HG02678 (cell line): ENCODE data around the gene CORO7.
A peak's percentile ranks its signal among the peaks of the same experiment; 100 is the strongest.

Experiments used
- ATAC-seq: cut with Tn5 transposase; IDR thresholded peaks from one replicate; pipeline ENCODE4 v1.9.1; 2021; ENCODE audit warnings: mild to moderate bottlenecking, moderate library complexity; ENCODE audit not compliant: unreplicated experiment

CORO7 gene

DNA sequence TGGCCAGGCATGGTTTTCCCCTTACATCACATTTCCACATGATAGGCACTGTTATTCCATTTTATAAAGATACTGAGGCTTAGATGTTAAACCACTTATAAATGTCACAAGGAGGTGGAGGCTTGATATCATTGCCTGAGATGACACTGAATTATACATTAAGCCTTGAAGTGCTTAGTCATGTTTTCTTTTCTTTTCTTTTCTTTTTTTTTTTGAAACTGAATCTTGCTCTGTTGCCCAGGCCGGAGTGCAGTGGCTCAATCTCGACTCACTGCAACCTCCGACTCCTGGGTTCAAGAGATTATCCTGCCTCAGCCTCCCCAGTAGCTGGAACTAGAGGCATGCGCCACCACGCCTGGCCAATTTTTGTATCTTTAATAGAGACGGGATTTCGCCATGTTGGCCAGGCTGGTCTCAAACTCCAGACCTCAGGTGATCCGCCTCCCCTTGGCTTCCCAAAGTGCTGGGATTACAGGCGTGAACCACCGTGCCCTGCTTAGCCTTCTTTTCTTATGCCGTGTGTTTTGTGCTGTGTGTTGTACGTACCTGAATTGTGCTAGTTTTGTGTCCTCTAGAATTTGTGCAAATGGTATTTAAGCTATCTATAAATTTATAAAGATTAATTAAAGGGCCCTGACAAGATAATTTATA, 10.5 kb upstream of the CORO7 start:
- ATAC-seq: no peak

- peak; percentile 23 for ATAC-seq
These were observed 9.8 kb upstream of the CORO7 start for GRCh38 chr16:4426021-4426684.

- ATAC-seq: peak; percentile 86
These were observed 9.1 kb upstream of the CORO7 start, which contains the start of gene DNAJA3 for GRCh38 chr16:4425378-4426020. Gene DNAJA3 (plus strand): TSS chr16:4425868. CDS start chr16:4425882, 14 bp downstream.

GRCh38 chr16:4420505-4421105, 4.2 kb upstream of the CORO7 start:
- ATAC-seq: no peak

DNA sequence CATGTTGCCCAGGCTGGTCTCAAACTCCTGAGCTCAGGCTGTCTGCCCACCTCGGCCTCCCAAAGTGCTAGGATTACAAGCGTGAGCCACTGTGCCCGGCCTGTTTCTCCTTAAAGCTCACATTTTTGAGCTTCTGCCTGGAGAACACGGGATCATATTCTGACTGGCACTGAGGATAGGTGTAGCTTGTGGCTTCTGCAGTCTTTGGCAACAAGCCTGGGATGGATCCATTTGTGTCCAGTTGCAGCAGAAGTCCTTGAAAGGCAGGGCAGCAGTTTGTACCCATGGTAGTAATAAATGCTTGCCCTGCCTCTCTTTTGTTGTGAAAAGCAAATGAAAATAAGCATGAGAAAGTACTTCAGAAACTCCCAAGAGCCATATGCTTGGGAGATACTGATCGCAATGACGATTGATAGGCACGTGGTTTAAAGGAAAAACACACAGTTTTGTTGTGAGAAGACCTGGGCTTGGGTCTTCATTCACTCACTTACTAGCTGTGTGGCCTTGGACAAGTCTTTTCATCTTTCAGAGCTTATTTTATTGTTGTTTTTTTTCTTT, 3.1 kb upstream of the CORO7 start:
- ATAC-seq: no peak

DNA sequence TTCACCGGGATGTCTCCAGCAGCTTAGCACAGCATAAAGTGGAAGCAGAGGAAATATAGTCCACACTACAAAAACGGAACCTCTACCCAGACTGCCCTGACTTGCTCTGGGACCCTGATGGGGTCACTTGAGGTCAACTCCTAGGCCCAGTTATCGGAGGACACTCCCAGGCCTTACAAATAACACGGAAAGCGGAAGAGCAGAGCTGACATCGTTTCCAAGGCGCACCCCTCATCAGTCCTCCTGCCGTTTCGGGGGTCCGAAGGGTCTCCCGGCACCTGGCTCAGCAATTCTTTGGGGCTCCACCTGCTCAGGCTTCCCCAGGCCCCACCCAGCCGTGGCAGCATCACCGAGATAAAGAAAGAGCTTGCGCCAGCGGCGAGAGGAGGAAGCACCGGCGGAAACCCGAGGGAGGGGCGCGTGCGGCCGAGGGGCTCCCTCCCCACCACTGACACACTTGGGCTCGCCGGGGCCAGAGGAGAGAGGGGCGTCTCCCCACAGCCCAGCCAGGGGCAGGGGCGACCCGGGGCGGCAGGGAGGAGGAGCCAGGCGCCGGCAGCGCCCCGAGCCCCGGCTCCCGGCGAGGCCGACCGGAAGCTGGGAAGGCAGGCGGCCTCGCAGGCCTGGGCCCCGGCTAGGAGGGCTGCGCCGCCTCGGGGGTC, 727 bp downstream of the CORO7 start:
- peak; percentile 16 for ATAC-seq

DNA sequence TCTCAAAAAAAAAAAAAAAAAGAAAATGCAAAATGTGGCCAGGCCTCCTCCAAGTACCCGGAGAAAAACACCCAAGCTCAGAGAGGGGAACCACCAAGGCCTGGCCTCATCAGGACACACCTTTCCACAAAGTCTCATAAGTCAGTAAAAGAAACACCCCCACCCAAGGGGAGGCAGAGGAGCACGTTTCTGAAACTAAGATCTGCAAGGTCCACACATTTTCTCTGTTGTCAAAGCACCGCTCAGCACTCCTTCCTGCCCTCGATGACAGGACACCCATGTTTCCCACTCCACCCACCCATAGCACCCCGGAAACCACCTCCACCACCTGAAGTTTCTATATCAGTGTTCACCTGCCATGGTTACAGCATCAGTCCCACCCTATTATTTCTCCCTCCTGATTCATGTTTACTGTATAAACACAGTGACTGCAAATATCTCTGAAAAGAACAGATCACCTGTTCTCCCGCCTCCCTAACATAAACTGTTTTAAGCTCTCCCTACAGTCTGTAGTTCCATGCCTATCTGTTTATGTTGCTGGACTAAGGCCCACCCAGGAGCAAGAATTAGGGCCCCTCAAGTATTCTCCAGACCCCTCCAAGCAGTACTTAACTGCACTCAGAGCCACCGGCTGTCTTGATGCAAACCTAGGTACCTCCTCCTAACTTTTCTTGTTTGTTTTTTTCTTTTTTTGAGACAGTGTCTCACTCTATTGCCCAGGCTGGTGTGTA, 2.0 kb downstream of the CORO7 start:
- peak; percentile 59 for ATAC-seq

DNA sequence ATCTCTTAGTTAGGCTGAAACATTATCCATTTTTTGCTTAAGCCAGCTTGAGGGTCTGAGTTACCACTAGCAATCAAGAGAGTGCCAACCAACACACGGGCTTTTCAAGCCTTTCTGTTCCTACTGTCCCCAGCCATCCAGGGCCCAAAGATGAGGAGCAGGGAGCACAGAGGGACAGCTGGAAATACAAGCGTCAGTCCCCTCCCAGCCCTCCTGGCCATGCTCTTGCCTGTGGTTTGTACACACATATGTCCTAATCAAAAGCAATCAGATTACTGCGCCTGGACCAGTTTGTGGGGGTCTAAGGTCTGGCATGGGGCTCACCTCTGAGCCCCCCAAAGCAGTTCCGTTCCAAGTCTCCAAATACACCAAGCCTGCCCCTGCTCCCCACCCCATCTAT, 3.5 kb downstream of the CORO7 start:
- ATAC-seq: no peak

- ATAC-seq: no peak
These were observed 4.2 kb downstream of the CORO7 start for GRCh38 chr16:4412159-4412558.

GRCh38 chr16:4411684-4412083, 4.7 kb downstream of the CORO7 start:
- no peak for ATAC-seq

GRCh38 chr16:4410335-4411075, 5.9 kb downstream of the CORO7 start:
- no peak for ATAC-seq

GRCh38 chr16:4409081-4409932, 7.1 kb downstream of the CORO7 start:
- no peak for ATAC-seq

DNA sequence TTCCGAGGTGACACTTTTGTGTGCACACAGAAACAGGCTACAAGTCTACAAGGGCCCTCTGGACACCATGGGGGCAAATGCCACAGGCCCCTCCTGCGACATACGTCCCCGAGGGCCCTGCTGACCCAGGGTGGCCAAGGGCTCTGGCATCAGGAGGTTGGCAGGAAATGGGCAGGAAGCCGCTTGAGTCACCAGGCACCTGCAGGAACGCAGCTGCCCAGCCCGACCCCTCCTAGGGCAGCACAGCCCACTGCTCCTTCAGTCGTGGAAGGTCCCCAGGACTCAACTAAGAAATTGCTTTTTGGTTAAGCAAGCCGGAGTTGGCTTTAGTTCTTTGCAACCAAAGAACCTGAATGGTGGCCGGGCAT, 8.1 kb downstream of the CORO7 start:
- no peak for ATAC-seq

- no peak for ATAC-seq
These were observed 8.7 kb downstream of the CORO7 start for GRCh38 chr16:4407543-4408322.

- no peak for ATAC-seq
These were observed 11.3 kb downstream of the CORO7 start for GRCh38 chr16:4404967-4405696.

GRCh38 chr16:4404247-4404966, 12.0 kb downstream of the CORO7 start:
- ATAC-seq: no peak
